HCT116 (cell line): ENCODE data around the gene TMEM208. TPM values are rescaled to one million over a fixed set of nuclear protein-coding genes. Genes with fewer than 3 reads are reported as not detected.

Source experiments
- ATAC-seq: fragments of 200-7000 bp; cut with Tn5 transposase; 2 replicates; pipeline ENCODE4 v1.9.1; 2020; ENCODE audit warnings: mild to moderate bottlenecking, moderate library complexity
- BruUV-seq: library from RNA; stranded (reverse); fragments of 400-500 nt; replicated peaks from 2 replicates; lab custom pipeline; 2021; lab: Mats Ljungman, UMichigan
- CTCF ChIA-PET: fragments of 300-600 bp; sonication (Branson Sonifier 250); formaldehyde crosslinking; loops from one replicate; lab custom pipeline; 2021; ENCODE audit warnings: antibody characterized with exemption; lab: Charles Lee
- POLR2A ChIA-PET: fragments of 300-600, 350-600 bp; sonication (Branson Sonifier 250); formaldehyde crosslinking; loops from one replicate; lab custom pipeline; 2021; ENCODE audit warnings: antibody characterized with exemption; lab: Charles Lee
- RAD21 ChIA-PET, 2 experiments: fragments of 300-600 bp; sonication (Branson Sonifier 250); formaldehyde crosslinking; loops; one replicate each; lab custom pipeline; 2023; ENCODE audit warnings: low total read pairs in 2 of 2; ENCODE audit not compliant: uncharacterized antibody in 2 of 2, unreplicated experiment in 2 of 2, low non-redundant PET in 1 of 2; lab: Charles Lee
- DNase-seq: peaks from one replicate; pipeline ENCODE4 v3.0.0-alpha.2; 2010; ENCODE audit warnings: low read depth, low spot score
- H2AFZ ChIP-seq: fragments of 200-600 bp; shearing (Covaris generic), sonication (generic); 2 replicates; pipeline ENCODE4 v1.6.1; 2017; ENCODE audit warnings: low read depth, mixed run types, mixed read lengths, antibody characterized with exemption, low read length; ENCODE audit not compliant: poor library complexity, severe bottlenecking
- H3K27ac ChIP-seq: 2 replicates; pipeline ENCODE4 v1.5.1; 2012; ENCODE audit warnings: low read depth, low read length
- H3K27me3 ChIP-seq: fragments of 200-600 bp; sonication (generic); 2 replicates; pipeline ENCODE4 v1.6.1; 2016; ENCODE audit warnings: mixed run types, low read length, mixed read lengths; ENCODE audit not compliant: insufficient read depth
- H3K36me3 ChIP-seq, 2 experiments: fragments of 200-500 bp in 1 of 2; fragments of 200-600 bp in 1 of 2; sonication (Bioruptor generic) in 1 of 2; sonication (generic) in 1 of 2; 2 replicates each; pipeline versions ENCODE4 v1.5.1 to v1.6.1; 2014 to 2016; ENCODE audit warnings: low read length in 2 of 2, inconsistent platforms in 1 of 2, mixed read lengths in 1 of 2, mixed run types in 1 of 2; ENCODE audit not compliant: insufficient read depth in 2 of 2, control insufficient read depth in 1 of 2
- H3K4me1 ChIP-seq, 2 experiments: fragments of 200-600 bp in 1 of 2; sonication (generic) in 1 of 2; 2 replicates each; pipeline versions ENCODE4 v1.5.1 to v1.6.1; 2012 to 2017; ENCODE audit warnings: low read length in 2 of 2, inconsistent platforms in 1 of 2, mild to moderate bottlenecking in 1 of 2, mixed read lengths in 1 of 2, mixed run types in 1 of 2, moderate library complexity in 1 of 2; ENCODE audit not compliant: insufficient read depth in 2 of 2, control insufficient read depth in 1 of 2
- H3K4me2 ChIP-seq: fragments of 200-600 bp; sonication (generic); 2 replicates; pipeline ENCODE4 v1.6.1; 2017; ENCODE audit warnings: mixed run types, low read length, mixed read lengths
- H3K4me3 ChIP-seq, 2 experiments: fragments of 200-600 bp in 1 of 2; sonication (generic) in 1 of 2; replicated peaks in 1 of 2; 2 replicates each; pipeline ENCODE4 v1.5.1; 2011 to 2016; ENCODE audit warnings: low read length in 2 of 2, control low read depth in 1 of 2, low read depth in 1 of 2, mild to moderate bottlenecking in 1 of 2, mixed read lengths in 1 of 2, mixed run types in 1 of 2
- H3K79me2 ChIP-seq: fragments of 200-600 bp; sonication (generic); 2 replicates; pipeline ENCODE4 v1.6.1; 2017; ENCODE audit warnings: mild to moderate bottlenecking, mixed run types, low read length, moderate library complexity, mixed read lengths; ENCODE audit not compliant: insufficient read depth
- H3K9ac ChIP-seq: fragments of 200-600 bp; sonication (generic); 2 replicates; pipeline ENCODE4 v1.6.1; 2016; ENCODE audit warnings: low read length, mixed read lengths
- H3K9me2 ChIP-seq: fragments of 200-600 bp; sonication (generic), shearing (Covaris generic); 2 replicates; pipeline ENCODE4 v1.6.1; 2017; ENCODE audit warnings: mixed run types, mild to moderate bottlenecking, moderate library complexity; ENCODE audit not compliant: insufficient read depth
- H3K9me3 ChIP-seq, 2 experiments: fragments of 200-500 bp in 1 of 2; fragments of 200-600 bp in 1 of 2; sonication (Bioruptor generic) in 1 of 2; sonication (generic) in 1 of 2; 2 replicates each; pipeline ENCODE4 v1.6.1; 2014 to 2017; ENCODE audit warnings: low read length in 2 of 2, mixed read lengths in 2 of 2, inconsistent platforms in 1 of 2, low read depth in 1 of 2, mild to moderate bottlenecking in 1 of 2, mixed run types in 1 of 2, moderate library complexity in 1 of 2; ENCODE audit not compliant: control insufficient read depth in 1 of 2, insufficient read depth in 1 of 2
- H4K20me1 ChIP-seq: fragments of 200-600 bp; sonication (generic), shearing (Covaris generic); 2 replicates; pipeline ENCODE4 v1.6.1; 2017; ENCODE audit warnings: mixed run types, mild to moderate bottlenecking, moderate library complexity; ENCODE audit not compliant: insufficient read depth
- CEBPB ChIP-seq: IDR thresholded peaks from 2 replicates; pipeline ENCODE4 v1.6.1; 2012; ENCODE audit warnings: low read depth
- EGR1 ChIP-seq: IDR thresholded peaks from 2 replicates; pipeline ENCODE4 v1.6.1; 2012; ENCODE audit warnings: low read depth
- ELF1 ChIP-seq: IDR thresholded peaks from 2 replicates; pipeline ENCODE4 v1.6.1; 2012; ENCODE audit warnings: low read depth, borderline replicate concordance
- EZH2phosphoT487 ChIP-seq: fragments of 200-600 bp; IDR thresholded peaks from 2 replicates; pipeline ENCODE4 v1.6.1; 2018; ENCODE audit warnings: antibody characterized with exemption, borderline replicate concordance
- FOSL1 ChIP-seq: IDR thresholded peaks from 2 replicates; pipeline ENCODE4 v1.6.1; 2012; ENCODE audit warnings: low read depth
- JUND ChIP-seq: IDR thresholded peaks from 2 replicates; pipeline ENCODE4 v1.6.1; 2012
- POLR2A ChIP-seq: IDR thresholded peaks from 2 replicates; pipeline ENCODE4 v1.7.0; 2011; ENCODE audit warnings: borderline replicate concordance; ENCODE audit not compliant: insufficient read depth, insufficient read length; ENCODE audit errors: extremely low read depth
- POLR2AphosphoS5 ChIP-seq: IDR thresholded peaks from 2 replicates; pipeline ENCODE4 v1.6.1; 2011; ENCODE audit warnings: mild to moderate bottlenecking, low read depth, low read length, moderate library complexity
- RAD21 ChIP-seq: IDR thresholded peaks from 2 replicates; pipeline ENCODE4 v1.6.1; 2012; ENCODE audit warnings: low read depth, mild to moderate bottlenecking
- SP1 ChIP-seq: IDR thresholded peaks from 2 replicates; pipeline ENCODE4 v1.6.1; 2012; ENCODE audit warnings: low read depth
- SRF ChIP-seq: IDR thresholded peaks from 2 replicates; pipeline ENCODE4 v1.6.1; 2012; ENCODE audit warnings: low read depth
- TCF7L2 ChIP-seq: IDR thresholded peaks from 2 replicates; pipeline ENCODE4 v1.7.0; 2011; ENCODE audit warnings: borderline replicate concordance, inconsistent platforms; ENCODE audit not compliant: insufficient read depth, insufficient read length; ENCODE audit errors: extremely low read depth
- YY1 ChIP-seq: IDR thresholded peaks from 2 replicates; pipeline ENCODE4 v1.6.1; 2011; ENCODE audit warnings: low read length, low read depth, moderate library complexity, mild to moderate bottlenecking; ENCODE audit not compliant: insufficient replicate concordance; ENCODE audit errors: extremely low read depth
- ZFX ChIP-seq: fragments of 450-650 bp; IDR thresholded peaks from 2 replicates; pipeline ENCODE4 v1.6.1; 2017
- ZNF274 ChIP-seq: fragments of 200-500 bp; sonication (Bioruptor generic); IDR thresholded peaks from 2 replicates; pipeline ENCODE4 v1.6.1; 2014; ENCODE audit warnings: mild to moderate bottlenecking, low read depth, low read length, inconsistent platforms
- intact Hi-C: fragments of 100-400 bp; cut with micrococcal nuclease; formaldehyde crosslinking; loops from 2 replicates; pipeline ENCODE4 v1.10.0; 2022
- total RNA-seq: library from RNA; stranded (reverse); gene quantifications from one replicate; pipeline ENCODE4 v1.2.1, GENCODE V29; 2021; ENCODE audit not compliant: unreplicated experiment
- TF ChIP-seq, protein P1 (sequence below), 3 experiments: fragments of 200-600 bp in 1 of 3; sonication (generic) in 1 of 3; IDR thresholded peaks in 2 of 3; conservative IDR thresholded peaks in 1 of 3; 2 replicates each; pipeline ENCODE4 v1.5.1; 2012 to 2017; ENCODE audit warnings: low read depth in 2 of 3, low read length in 2 of 3, antibody characterized with exemption in 1 of 3, borderline replicate concordance in 1 of 3, control low read depth in 1 of 3, mild to moderate bottlenecking in 1 of 3, mixed read lengths in 1 of 3, mixed run types in 1 of 3, moderate library complexity in 1 of 3; ENCODE audit not compliant: insufficient read depth in 1 of 3
- TF ChIP-seq, protein P2 (sequence below): IDR thresholded peaks from 2 replicates; pipeline ENCODE4 v1.6.1; 2012
- TF ChIP-seq, protein P3 (sequence below): IDR thresholded peaks from 2 replicates; pipeline ENCODE4 v1.6.1; 2011; ENCODE audit warnings: mild to moderate bottlenecking, low read length, moderate library complexity; ENCODE audit not compliant: insufficient replicate concordance; ENCODE audit errors: extremely low read depth

TMEM208 gene
- total RNA-seq, 1 experiment from 2014 or later = 36.1 TPM

DNA sequence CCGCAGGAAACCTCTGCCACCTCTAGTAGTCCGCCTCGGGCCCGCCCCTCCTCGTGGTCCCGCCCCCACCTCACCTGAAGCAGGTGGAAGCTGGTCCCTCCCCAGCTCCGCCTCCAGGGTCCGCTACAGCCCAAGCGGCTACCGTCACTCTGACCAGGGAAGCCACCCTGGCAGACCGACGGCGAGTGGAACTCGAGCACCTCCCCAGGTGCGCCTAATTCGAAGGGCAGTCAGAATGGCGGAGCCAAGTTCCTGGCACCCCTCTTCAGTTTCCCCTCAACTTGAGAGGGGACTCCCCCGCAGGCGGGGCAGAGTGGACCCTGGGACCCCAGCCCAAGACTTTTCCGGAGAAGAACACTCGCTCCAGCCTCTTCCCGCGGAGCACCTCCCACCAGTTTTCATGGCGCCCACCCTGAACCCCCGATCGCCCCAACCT, 19.8 kb downstream of the TMEM208 start:
- H3K9me3 ChIP-seq = no peaks in the 10 kb centered on the region
- POLR2A ChIA-PET = interaction anchor here (0.6 to 2.7 kb wide), 12 partner anchors 8 to 136 kb away, joined by 3 to 13 read pairs (median 4); partner anchors contain the start of gene TMEM208
- TF ChIP-seq FOSL1 (no peak), SP1 (no peak), POLR2A (peak; percentile 41), JUND (no peak), EZH2phosphoT487 (no peak), TCF7L2 (no peak), ZNF274 (no peak), RAD21 (no peak), SRF (no peak), EGR1 (no peak), ZFX (no peak), ELF1 (no peak), CEBPB (no peak), YY1 (peak; percentile 19), POLR2AphosphoS5 (peak; percentile 87)
- TF ChIP-seq, protein P1, sequence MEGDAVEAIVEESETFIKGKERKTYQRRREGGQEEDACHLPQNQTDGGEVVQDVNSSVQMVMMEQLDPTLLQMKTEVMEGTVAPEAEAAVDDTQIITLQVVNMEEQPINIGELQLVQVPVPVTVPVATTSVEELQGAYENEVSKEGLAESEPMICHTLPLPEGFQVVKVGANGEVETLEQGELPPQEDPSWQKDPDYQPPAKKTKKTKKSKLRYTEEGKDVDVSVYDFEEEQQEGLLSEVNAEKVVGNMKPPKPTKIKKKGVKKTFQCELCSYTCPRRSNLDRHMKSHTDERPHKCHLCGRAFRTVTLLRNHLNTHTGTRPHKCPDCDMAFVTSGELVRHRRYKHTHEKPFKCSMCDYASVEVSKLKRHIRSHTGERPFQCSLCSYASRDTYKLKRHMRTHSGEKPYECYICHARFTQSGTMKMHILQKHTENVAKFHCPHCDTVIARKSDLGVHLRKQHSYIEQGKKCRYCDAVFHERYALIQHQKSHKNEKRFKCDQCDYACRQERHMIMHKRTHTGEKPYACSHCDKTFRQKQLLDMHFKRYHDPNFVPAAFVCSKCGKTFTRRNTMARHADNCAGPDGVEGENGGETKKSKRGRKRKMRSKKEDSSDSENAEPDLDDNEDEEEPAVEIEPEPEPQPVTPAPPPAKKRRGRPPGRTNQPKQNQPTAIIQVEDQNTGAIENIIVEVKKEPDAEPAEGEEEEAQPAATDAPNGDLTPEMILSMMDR (IDR thresholded peaks at IDR 0.05 in 2 of 3, conservative IDR thresholded peaks at IDR 0.05 in 1 of 3; ENCODE audit: borderline replicate concordance in 1 of 3, insufficient read depth in 1 of 3, low read depth in 2 of 3, low read length in 2 of 3) = peak in 1 of 3 experiments; percentile 23; a peak in 2 of 6 replicates
- TF ChIP-seq, protein P2, sequence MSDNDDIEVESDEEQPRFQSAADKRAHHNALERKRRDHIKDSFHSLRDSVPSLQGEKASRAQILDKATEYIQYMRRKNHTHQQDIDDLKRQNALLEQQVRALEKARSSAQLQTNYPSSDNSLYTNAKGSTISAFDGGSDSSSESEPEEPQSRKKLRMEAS = no peak
- TF ChIP-seq, protein P3, sequence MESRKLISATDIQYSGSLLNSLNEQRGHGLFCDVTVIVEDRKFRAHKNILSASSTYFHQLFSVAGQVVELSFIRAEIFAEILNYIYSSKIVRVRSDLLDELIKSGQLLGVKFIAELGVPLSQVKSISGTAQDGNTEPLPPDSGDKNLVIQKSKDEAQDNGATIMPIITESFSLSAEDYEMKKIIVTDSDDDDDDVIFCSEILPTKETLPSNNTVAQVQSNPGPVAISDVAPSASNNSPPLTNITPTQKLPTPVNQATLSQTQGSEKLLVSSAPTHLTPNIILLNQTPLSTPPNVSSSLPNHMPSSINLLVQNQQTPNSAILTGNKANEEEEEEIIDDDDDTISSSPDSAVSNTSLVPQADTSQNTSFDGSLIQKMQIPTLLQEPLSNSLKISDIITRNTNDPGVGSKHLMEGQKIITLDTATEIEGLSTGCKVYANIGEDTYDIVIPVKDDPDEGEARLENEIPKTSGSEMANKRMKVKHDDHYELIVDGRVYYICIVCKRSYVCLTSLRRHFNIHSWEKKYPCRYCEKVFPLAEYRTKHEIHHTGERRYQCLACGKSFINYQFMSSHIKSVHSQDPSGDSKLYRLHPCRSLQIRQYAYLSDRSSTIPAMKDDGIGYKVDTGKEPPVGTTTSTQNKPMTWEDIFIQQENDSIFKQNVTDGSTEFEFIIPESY = no peak
- H3K27ac ChIP-seq = peak overlapping the region; percentile 92
- peak overlapping the region; percentile 87 for H3K9ac ChIP-seq
- intact Hi-C loops = loop anchor here (2.0 to 5.0 kb wide), 2 partner anchors 30 to 171 kb away; partner anchors contain the start of gene ZDHHC1
- CTCF ChIA-PET = interaction anchor here (0.7 to 4.4 kb wide), 15 partner anchors 10 to 286 kb away, joined by 3 to 17 read pairs (median 3); partner anchors contain the start of genes ATP6V0D1, CES3, ELMO3 and FBXL8
- TSS peak; percentile 69 for BruUV-seq
- peak; percentile 69 for ATAC-seq
- H3K9me2 ChIP-seq = no peaks in the 10 kb centered on the region
- H2AFZ ChIP-seq = no peak overlapping the region
- RAD21 ChIA-PET = interaction anchor here (0.6 to 1.6 kb wide), 4 partner anchors 20 to 170 kb away, joined by 3 to 6 read pairs (median 4); partner anchors contain the start of genes TMEM208 (in 1 of the 2) and ZDHHC1 (in 1 of the 2)
- peak overlapping the region; percentile 94 for H3K4me2 ChIP-seq
- H4K20me1 ChIP-seq = no peaks in the 10 kb centered on the region
- H3K27me3 ChIP-seq = no peaks in the 10 kb centered on the region
- H3K79me2 ChIP-seq = peaks cover 43% of the 10 kb centered on the region
- H3K4me1 ChIP-seq = peaks cover 42 to 70% of the 10 kb centered on the region in 2 experiments
- peak; percentile 84 for DNase-seq
- H3K4me3 ChIP-seq = peak overlapping the region; percentile 71 to 92
- no peaks in the 10 kb centered on the region for H3K36me3 ChIP-seq
